Measurements from ENCODE around the gene DDX4.

Gene DDX4

GRCh38 chr5:55732585-55732984 lies 5.3 kb upstream of the DDX4 start:
- H3K27ac Mint-ChIP-seq, result no peak overlapping the region
- no peaks in the 10 kb centered on the region for H3K4me1 Mint-ChIP-seq
- H3K9me3 Mint-ChIP-seq, result peaks cover 4% of the 10 kb centered on the region
- H3K4me3 Mint-ChIP-seq, result no peak overlapping the region
- TF ChIP-seq CTCF (IDR thresholded peaks at IDR 0.05), result no peak
- no peaks in the 10 kb centered on the region for H3K36me3 Mint-ChIP-seq (ENCODE audit: low read depth)
- H3K27me3 Mint-ChIP-seq (ENCODE audit: low read depth, poor library complexity), result no peaks in the 10 kb centered on the region
- DNase-seq, result no peak

GRCh38 chr5:55734658-55735057 lies 3.2 kb upstream of the DDX4 start:
- Mint-ChIP-seq H3K4me1 (no peaks in the 10 kb centered on the region), H3K27ac (no peak overlapping the region), H3K4me3 (no peak overlapping the region), H3K27me3 (ENCODE audit: low read depth, poor library complexity) (no peaks in the 10 kb centered on the region), H3K9me3 (peaks cover 4% of the 10 kb centered on the region), H3K36me3 (ENCODE audit: low read depth) (no peaks in the 10 kb centered on the region)
- no peak for DNase-seq
- TF ChIP-seq CTCF (IDR thresholded peaks at IDR 0.05), result no peak

GRCh38 chr5:55742778-55743177 lies 4.9 kb downstream of the DDX4 start:
- no peaks in the 10 kb centered on the region for H3K4me1 Mint-ChIP-seq
- H3K27ac Mint-ChIP-seq, result no peak overlapping the region
- H3K4me3 Mint-ChIP-seq, result no peak overlapping the region
- no peak for TF ChIP-seq CTCF (IDR thresholded peaks at IDR 0.05)
- no peaks in the 10 kb centered on the region for H3K9me3 Mint-ChIP-seq
- no peaks in the 10 kb centered on the region for H3K27me3 Mint-ChIP-seq (ENCODE audit: low read depth, poor library complexity)
- no peak for DNase-seq
- no peaks in the 10 kb centered on the region for H3K36me3 Mint-ChIP-seq (ENCODE audit: low read depth)

- Mint-ChIP-seq H3K36me3 (ENCODE audit: low read depth) (no peaks in the 10 kb centered on the region), H3K4me3 (no peak overlapping the region), H3K4me1 (peaks cover 8% of the 10 kb centered on the region), H3K27me3 (ENCODE audit: low read depth, poor library complexity) (peaks cover 5% of the 10 kb centered on the region), H3K9me3 (no peaks in the 10 kb centered on the region), H3K27ac (no peak overlapping the region)
- no peak for DNase-seq
- TF ChIP-seq CTCF (IDR thresholded peaks at IDR 0.05), result no peak
These were observed 10.0 kb downstream of the DDX4 start for GRCh38 chr5:55747778-55748318.

GRCh38 chr5:55749387-55749786 lies 11.5 kb downstream of the DDX4 start:
- no peak for DNase-seq
- no peak overlapping the region for H3K27ac Mint-ChIP-seq
- H3K4me3 Mint-ChIP-seq, result no peak overlapping the region
- peaks cover 5% of the 10 kb centered on the region for H3K27me3 Mint-ChIP-seq (ENCODE audit: low read depth, poor library complexity)
- no peaks in the 10 kb centered on the region for H3K36me3 Mint-ChIP-seq (ENCODE audit: low read depth)
- peaks cover 8% of the 10 kb centered on the region for H3K4me1 Mint-ChIP-seq
- TF ChIP-seq CTCF (IDR thresholded peaks at IDR 0.05), result no peak
- H3K9me3 Mint-ChIP-seq, result no peaks in the 10 kb centered on the region

- H3K4me1 Mint-ChIP-seq, result peaks cover 8% of the 10 kb centered on the region
- peaks cover 5% of the 10 kb centered on the region for H3K27me3 Mint-ChIP-seq (ENCODE audit: low read depth, poor library complexity)
- H3K4me3 Mint-ChIP-seq, result no peak overlapping the region
- no peak for TF ChIP-seq CTCF (IDR thresholded peaks at IDR 0.05)
- H3K27ac Mint-ChIP-seq, result no peak overlapping the region
- no peaks in the 10 kb centered on the region for H3K9me3 Mint-ChIP-seq
- DNase-seq, result no peak
- no peaks in the 10 kb centered on the region for H3K36me3 Mint-ChIP-seq (ENCODE audit: low read depth)
These were observed 12.2 kb downstream of the DDX4 start for GRCh38 chr5:55750063-55750462.

Data from nephron progenitor cell (in vitro differentiated cells).